Lung (tissue), 12 donors: Measurements from ENCODE around the gene EFCAB11. TPM values are rescaled to one million over a fixed set of nuclear protein-coding genes. Genes with fewer than 3 reads are reported as not detected.

Experiments
- ATAC-seq: fragments of 200-7000 bp; cut with Tn5 transposase; one replicate; pipeline ENCODE4 v1.9.1; 2020; ENCODE audit warnings: moderate number of reproducible peaks; ENCODE audit not compliant: insufficient read depth, low FRiP score
- DNase-seq, 3 donors: peaks; one replicate each; pipeline ENCODE4 v3.0.0-alpha.2; 2013 to 2017
- H3K27ac ChIP-seq, 2 donors: one replicate each; pipeline ENCODE4 v1.5.1; 2013; ENCODE audit warnings: mild to moderate bottlenecking in 2 of 2, moderate library complexity in 2 of 2, control low read depth in 1 of 2, inconsistent platforms in 1 of 2, low read depth in 1 of 2, low read length in 1 of 2
- H3K27me3 ChIP-seq, 3 donors: one replicate each; pipeline ENCODE4 v1.5.1; 2013; ENCODE audit warnings: low read length in 2 of 3; ENCODE audit not compliant: control insufficient read depth in 3 of 3, insufficient read depth in 3 of 3
- H3K36me3 ChIP-seq, 4 donors: one replicate each; pipeline ENCODE4 v1.5.1; 2013; ENCODE audit warnings: low read length in 4 of 4, mild to moderate bottlenecking in 1 of 4, moderate library complexity in 1 of 4; ENCODE audit not compliant: control insufficient read depth in 4 of 4, insufficient read depth in 4 of 4
- H3K4me1 ChIP-seq, 5 donors: one replicate each; pipeline ENCODE4 v1.5.1; 2013; ENCODE audit warnings: low read length in 5 of 5, mild to moderate bottlenecking in 2 of 5, moderate library complexity in 1 of 5; ENCODE audit not compliant: control insufficient read depth in 5 of 5, insufficient read depth in 5 of 5
- H3K4me3 ChIP-seq: one replicate; pipeline ENCODE4 v1.5.1; 2013; ENCODE audit warnings: mild to moderate bottlenecking, control low read depth, moderate library complexity
- H3K9ac ChIP-seq, 2 donors: one replicate each; pipeline ENCODE4 v1.5.1; 2013; ENCODE audit warnings: low read length in 2 of 2, control low read depth in 1 of 2; ENCODE audit not compliant: insufficient read depth in 1 of 2
- H3K9me3 ChIP-seq, 4 donors: one replicate each; pipeline ENCODE4 v1.5.1; 2013; ENCODE audit warnings: low read length in 3 of 4, mild to moderate bottlenecking in 1 of 4, moderate library complexity in 1 of 4; ENCODE audit not compliant: control insufficient read depth in 4 of 4, insufficient read depth in 3 of 4
- WGBS, 2 donors: extraction: QIAGEN DNeasy Blood & Tissue Kit; methylation state at CpG; one replicate each; pipeline ENCODE4 v1.1.7; 2013; 5-methylcytosine and 5-hydroxymethylcytosine counted together
- polyA plus RNA-seq, 2 donors: library from polyadenylated mRNA; stranded (reverse); fragments of 200-250 nt; gene quantifications; one replicate each; pipeline ENCODE4 v1.2.1, GENCODE V29; 2013
- total RNA-seq, 2 donors: library from RNA; depleted of rRNA in 1 of 2; stranded (reverse); fragments of >200 nt in 1 of 2; gene quantifications; one replicate each; pipeline ENCODE4 v1.2.1, GENCODE V29; 2014 to 2021
- TF ChIP-seq, protein P1 (sequence below): IDR thresholded peaks from 2 replicates; pipeline ENCODE4 v1.5.1; 2012; ENCODE audit warnings: mild to moderate bottlenecking; ENCODE audit errors: control extremely low read depth, extremely low read depth
- donor health status: control.
- donor health status: control.
- donor health status: Bipolar disorder and iron deficiency.
- donor health status: healthy.
- donor health status: DM: yes; HTN: yes; CAD: no.

The EFCAB11 gene
- total and polyA plus RNA-seq, 4 donors, result 2.9 to 13.0 (median 6.1) TPM

DNA sequence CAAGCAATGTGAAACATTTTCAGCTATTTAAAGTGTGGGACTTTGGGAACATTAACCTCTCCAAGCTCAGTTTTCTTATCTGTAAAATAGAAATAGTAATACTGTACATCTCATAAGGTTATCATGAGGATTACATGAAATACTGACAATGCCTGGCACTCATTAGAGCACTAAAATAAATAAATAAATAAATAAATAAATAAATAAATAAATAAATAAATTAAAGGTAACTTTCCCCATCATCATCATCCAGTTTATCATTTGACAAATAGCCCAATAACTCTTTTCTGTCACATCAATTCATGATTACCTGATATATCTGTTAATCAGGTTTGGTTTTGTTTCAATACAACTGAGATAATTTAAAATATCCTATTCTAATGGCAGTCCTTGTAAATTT lies 48.5 kb downstream of the EFCAB11 start:
- H3K4me1 ChIP-seq, result peaks cover 0 to 6% (median 0%) of the 10 kb centered on the region in 5 donors
- no peak overlapping the region for H3K27ac ChIP-seq
- DNase-seq (no peak), ATAC-seq (no peak)
- no peaks in the 10 kb centered on the region for H3K27me3 ChIP-seq
- TF ChIP-seq, protein P1, sequence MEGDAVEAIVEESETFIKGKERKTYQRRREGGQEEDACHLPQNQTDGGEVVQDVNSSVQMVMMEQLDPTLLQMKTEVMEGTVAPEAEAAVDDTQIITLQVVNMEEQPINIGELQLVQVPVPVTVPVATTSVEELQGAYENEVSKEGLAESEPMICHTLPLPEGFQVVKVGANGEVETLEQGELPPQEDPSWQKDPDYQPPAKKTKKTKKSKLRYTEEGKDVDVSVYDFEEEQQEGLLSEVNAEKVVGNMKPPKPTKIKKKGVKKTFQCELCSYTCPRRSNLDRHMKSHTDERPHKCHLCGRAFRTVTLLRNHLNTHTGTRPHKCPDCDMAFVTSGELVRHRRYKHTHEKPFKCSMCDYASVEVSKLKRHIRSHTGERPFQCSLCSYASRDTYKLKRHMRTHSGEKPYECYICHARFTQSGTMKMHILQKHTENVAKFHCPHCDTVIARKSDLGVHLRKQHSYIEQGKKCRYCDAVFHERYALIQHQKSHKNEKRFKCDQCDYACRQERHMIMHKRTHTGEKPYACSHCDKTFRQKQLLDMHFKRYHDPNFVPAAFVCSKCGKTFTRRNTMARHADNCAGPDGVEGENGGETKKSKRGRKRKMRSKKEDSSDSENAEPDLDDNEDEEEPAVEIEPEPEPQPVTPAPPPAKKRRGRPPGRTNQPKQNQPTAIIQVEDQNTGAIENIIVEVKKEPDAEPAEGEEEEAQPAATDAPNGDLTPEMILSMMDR, result no peak
- H3K9me3 ChIP-seq, result no peaks in the 10 kb centered on the region
- H3K4me3 ChIP-seq, result no peak overlapping the region
- no peak overlapping the region for H3K9ac ChIP-seq
- no peaks in the 10 kb centered on the region for H3K36me3 ChIP-seq

DNA sequence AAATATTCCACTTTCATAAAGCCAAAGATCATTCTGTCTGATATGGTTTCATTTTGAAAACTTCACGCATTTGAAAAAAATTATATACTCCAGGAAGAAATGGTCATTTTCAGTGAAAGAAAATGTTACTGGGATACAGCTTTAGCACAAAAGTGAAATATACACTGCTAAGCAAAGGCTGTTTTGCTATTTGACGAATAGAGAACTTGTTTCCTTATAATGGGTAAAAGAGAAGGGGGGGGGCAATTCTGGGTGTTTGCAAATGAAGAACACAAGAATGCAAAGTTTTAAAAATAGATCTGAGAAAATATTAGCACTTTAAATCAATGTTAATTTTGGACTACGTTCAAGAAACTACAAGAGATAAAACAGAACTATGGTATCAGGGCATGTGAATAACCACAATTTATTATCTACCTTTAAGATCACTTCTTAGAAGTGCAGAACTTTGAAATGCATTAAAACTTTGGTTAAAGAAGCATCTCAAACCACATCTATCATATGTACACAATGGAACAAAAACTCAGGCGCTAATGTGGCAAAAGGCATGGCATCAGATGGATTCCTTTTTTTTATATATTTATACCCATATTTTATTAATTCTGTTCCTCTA lies 51.1 kb downstream of the EFCAB11 start:
- H3K36me3 ChIP-seq, result no peaks in the 10 kb centered on the region
- H3K27ac ChIP-seq, result no peak overlapping the region
- no peak overlapping the region for H3K4me3 ChIP-seq
- no peaks in the 10 kb centered on the region for H3K27me3 ChIP-seq
- DNase-seq, result no peak
- H3K9ac ChIP-seq, result no peak overlapping the region
- H3K9me3 ChIP-seq, result no peaks in the 10 kb centered on the region
- 43 to 44% methylated on average over 4 of the region's 4 CpGs for WGBS, 2 donors
- TF ChIP-seq, protein P1, result no peak
- no peak for ATAC-seq
- peaks cover 0 to 2% (median 0%) of the 10 kb centered on the region in 5 donors for H3K4me1 ChIP-seq

DNA sequence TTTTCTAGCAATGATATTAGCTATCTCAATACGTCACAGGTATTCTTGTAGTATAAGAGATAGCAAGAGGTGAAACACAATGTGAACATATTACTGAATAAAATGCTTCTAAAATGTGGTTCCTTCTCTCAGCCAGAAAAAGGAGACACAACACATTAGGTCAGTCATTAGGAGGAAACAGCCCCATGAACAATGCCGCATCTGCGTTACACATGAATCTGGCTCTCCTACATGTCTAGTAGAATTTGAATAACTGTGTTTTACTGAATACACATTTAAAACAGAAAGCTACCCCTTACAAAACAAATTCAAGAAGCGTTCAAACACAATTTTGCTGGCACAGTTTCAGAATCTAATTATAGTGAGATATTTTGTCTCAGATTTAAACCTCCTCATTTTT lies 51.6 kb downstream of the EFCAB11 start:
- ATAC-seq (no peak), DNase-seq (peak in 1 of 3 donors; percentile 17)
- H3K27ac ChIP-seq, result no peak overlapping the region
- peaks cover 0 to 2% (median 0%) of the 10 kb centered on the region in 5 donors for H3K4me1 ChIP-seq
- no peak overlapping the region for H3K4me3 ChIP-seq
- no peaks in the 10 kb centered on the region for H3K27me3 ChIP-seq
- no peaks in the 10 kb centered on the region for H3K9me3 ChIP-seq
- TF ChIP-seq, protein P1, result no peak
- H3K36me3 ChIP-seq, result no peaks in the 10 kb centered on the region
- 66 to 74% methylated on average over 4 of the region's 4 CpGs for WGBS, 2 donors
- H3K9ac ChIP-seq, result no peak overlapping the region

DNA sequence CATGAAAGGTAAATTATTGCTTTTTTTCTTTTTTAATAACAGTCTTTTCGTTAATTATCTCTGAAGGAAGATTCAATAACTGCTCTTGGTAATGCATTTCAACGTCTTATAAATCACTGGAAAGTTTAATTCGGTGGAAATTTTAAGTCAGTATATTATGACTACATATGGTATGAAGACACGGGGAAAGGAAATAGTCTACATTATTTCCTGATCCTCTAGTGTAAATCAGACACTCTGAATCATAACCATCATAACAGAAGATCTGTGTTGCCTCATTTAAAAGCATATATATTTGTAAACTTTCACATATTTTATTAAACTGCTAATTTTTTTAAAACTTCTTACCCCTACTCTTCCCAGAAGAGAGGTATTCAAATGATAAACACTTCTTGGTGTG lies 53.7 kb downstream of the EFCAB11 start:
- Histone ChIP-seq H3K4me3 (no peak overlapping the region), H3K27ac (no peak overlapping the region), H3K9ac (no peak overlapping the region), H3K36me3 (no peaks in the 10 kb centered on the region), H3K9me3 (no peaks in the 10 kb centered on the region), H3K27me3 (no peaks in the 10 kb centered on the region), H3K4me1 (peaks cover 0 to 2% (median 0%) of the 10 kb centered on the region in 5 donors)
- WGBS, 2 donors, result 86 to 88% methylated on average over 4 of the region's 4 CpGs
- TF ChIP-seq, protein P1, result no peak
- ATAC-seq, result no peak
- no peak for DNase-seq
